ENCODE data around the gene CCDC18.

DNA sequence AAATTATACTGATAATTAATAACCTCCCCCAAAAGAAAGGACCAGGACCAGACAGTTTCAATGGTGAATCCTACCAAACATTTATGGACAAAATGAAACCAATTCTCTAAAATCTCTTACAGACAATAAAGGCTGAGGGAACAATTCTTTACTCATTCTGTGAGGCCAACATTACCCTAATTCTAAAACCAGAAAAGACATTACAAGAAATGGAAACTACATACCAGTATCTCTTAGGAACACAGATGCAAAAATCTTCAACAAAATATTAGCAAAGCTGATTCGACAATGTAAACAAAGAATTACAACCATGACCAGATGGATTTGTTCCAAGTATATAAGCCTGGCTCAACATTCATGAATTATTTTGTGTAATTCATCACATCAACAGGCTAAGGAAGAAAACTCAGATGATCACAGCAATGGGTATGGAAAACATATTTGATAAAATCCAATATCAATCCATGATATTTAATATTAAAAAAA is 8.9 kb upstream of the CCDC18 start:
- no peak for TF ChIP-seq POLR2A (IDR thresholded peaks at IDR 0.05)
- TF ChIP-seq, protein P1, sequence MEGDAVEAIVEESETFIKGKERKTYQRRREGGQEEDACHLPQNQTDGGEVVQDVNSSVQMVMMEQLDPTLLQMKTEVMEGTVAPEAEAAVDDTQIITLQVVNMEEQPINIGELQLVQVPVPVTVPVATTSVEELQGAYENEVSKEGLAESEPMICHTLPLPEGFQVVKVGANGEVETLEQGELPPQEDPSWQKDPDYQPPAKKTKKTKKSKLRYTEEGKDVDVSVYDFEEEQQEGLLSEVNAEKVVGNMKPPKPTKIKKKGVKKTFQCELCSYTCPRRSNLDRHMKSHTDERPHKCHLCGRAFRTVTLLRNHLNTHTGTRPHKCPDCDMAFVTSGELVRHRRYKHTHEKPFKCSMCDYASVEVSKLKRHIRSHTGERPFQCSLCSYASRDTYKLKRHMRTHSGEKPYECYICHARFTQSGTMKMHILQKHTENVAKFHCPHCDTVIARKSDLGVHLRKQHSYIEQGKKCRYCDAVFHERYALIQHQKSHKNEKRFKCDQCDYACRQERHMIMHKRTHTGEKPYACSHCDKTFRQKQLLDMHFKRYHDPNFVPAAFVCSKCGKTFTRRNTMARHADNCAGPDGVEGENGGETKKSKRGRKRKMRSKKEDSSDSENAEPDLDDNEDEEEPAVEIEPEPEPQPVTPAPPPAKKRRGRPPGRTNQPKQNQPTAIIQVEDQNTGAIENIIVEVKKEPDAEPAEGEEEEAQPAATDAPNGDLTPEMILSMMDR (IDR thresholded peaks at IDR 0.05), result no peak

All from adrenal gland (tissue), 5 donors.